CD4-positive, alpha-beta T cell treated with Interleukin-15 for 1 hour (primary cell): ENCODE measurements around the gene MAP3K2.

Source experiments
- DNase-seq: peaks from one replicate; pipeline ENCODE4 v3.0.0-alpha.2; 2020

Gene MAP3K2

GRCh38 chr2:127387655-127388422 lies at the start of gene MAP3K2:
Gene MAP3K2 (minus strand): TSS chr2:127387975. CDS start chr2:127343129, 44,846 bp downstream.
- peak; percentile 95 for DNase-seq

GRCh38 chr2:127437056-127437455 lies 49.3 kb upstream of the MAP3K2 start:
- DNase-seq, result no peak

GRCh38 chr2:127434515-127434914 lies 46.7 kb upstream of the MAP3K2 start:
- DNase-seq, result no peak

- no peak for DNase-seq
Measured at GRCh38 chr2:127431408-127432023, 43.7 kb upstream of the MAP3K2 start.

DNA sequence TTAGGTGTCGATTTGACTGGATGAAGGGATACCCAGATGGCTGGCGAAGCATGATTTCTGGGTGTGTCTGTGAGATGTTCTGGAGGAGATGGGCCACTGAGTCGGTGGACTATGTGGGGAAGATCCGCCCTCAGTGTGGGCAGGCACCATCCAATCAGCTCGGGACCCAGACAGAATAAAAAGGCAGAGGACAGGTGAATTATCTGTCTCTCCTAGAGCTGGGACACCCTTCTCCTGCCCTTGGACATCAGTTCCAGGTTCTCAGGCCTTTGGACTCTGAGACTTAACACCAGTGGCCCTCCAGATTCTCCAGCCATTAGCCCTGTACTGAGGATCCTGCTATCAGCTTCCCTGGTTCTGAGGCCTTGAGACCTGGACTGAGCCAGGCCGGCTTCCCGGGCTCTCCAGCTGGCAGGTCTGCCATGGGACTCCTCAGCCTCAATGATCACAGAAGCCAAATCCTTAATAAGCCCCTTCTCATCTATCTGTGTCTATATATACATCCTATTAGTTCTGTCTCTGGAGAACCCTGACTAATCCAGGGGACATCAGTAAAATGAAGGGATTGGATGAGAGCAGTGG lies 42.2 kb upstream of the MAP3K2 start:
- no peak for DNase-seq

- no peak for DNase-seq
Measured at GRCh38 chr2:127429291-127429690, 41.5 kb upstream of the MAP3K2 start.

- DNase-seq, result no peak
Measured at GRCh38 chr2:127428815-127429109, 41.0 kb upstream of the MAP3K2 start.

- no peak for DNase-seq
Measured at GRCh38 chr2:127428057-127428814, 40.5 kb upstream of the MAP3K2 start.

DNA sequence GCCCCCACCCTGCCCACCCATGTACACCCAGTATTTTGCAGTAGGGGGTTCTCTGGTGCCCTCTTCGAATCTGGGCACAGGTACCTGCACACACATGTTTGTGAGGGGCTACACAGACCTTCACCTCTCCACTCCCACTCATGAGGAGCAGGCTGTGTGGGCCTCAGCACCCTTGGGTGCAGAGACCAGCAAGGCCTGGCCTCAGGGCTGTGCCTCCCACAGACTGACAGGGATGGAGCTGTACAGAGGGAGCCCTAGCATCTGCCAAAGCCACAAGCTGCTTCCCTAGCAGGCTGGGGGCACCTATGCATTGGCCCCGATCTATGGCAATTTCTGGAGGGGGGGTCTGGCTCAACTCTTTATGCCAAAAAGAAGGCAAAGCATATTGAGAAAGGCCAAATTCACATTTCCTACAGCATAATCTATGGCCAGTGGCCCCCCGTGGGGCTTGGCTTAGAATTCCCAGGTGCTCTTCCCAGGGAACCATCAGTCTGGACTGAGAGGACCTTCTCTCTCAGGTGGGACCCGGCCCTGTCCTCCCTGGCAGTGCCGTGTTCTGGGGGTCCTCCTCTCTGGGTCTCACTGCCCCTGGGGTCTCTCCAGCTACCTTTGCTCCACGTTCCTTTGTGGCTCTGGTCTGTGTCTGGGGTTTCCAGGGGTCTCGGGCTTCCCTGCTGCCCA lies 39.7 kb upstream of the MAP3K2 start:
- no peak for DNase-seq

GRCh38 chr2:127426501-127427354 lies 39.0 kb upstream of the MAP3K2 start:
- DNase-seq, result no peak

GRCh38 chr2:127425540-127426490 lies 38.0 kb upstream of the MAP3K2 start:
- DNase-seq, result no peak

GRCh38 chr2:127424598-127425520 lies 37.1 kb upstream of the MAP3K2 start:
- DNase-seq, result no peak

GRCh38 chr2:127423880-127424279 lies 36.1 kb upstream of the MAP3K2 start:
- no peak for DNase-seq

- no peak for DNase-seq
Measured at GRCh38 chr2:127423478-127423843, 35.7 kb upstream of the MAP3K2 start.

GRCh38 chr2:127422559-127423477 lies 35.0 kb upstream of the MAP3K2 start:
- DNase-seq, result peak; percentile 52

- no peak for DNase-seq
Measured at GRCh38 chr2:127421871-127422558, 34.2 kb upstream of the MAP3K2 start.

DNA sequence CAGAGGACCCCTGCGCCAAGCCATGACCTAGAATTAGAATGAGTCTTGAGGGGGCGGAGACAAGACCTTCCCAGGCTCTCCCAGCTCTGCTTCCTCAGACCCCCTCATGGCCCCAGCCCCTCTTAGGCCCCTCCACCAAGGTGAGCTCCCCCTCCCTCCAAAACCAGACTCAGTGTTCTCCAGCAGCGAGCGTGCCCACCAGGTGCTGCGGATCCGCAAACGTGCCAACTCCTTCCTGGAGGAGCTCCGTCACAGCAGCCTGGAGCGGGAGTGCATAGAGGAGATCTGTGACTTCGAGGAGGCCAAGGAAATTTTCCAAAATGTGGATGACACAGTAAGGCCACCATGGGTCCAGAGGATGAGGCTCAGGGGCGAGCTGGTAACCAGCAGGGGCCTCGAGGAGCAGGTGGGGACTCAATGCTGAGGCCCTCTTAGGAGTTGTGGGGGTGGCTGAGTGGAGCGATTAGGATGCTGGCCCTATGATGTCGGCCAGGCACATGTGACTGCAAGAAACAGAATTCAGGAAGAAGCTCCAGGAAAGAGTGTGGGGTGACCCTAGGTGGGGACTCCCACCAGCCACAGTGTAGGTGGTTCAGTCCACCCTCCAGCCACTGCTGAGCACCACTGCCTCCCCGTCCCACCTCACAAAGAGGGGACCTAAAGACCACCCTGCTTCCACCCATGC lies 33.5 kb upstream of the MAP3K2 start:
- DNase-seq, result no peak
